Cardiac septum (tissue), 1 donor: ENCODE results near the gene PIK3AP1. TPM values are rescaled to one million over a fixed set of nuclear protein-coding genes. Genes with fewer than 3 reads are reported as not detected.

Source experiments
- DNase-seq: peaks from one replicate; pipeline ENCODE4 v3.0.0-alpha.2; 2020; ENCODE audit warnings: low spot score
- intact Hi-C: fragments of 100-400 bp; cut with DNase I; formaldehyde crosslinking; loops from one replicate; pipeline ENCODE4 v1.14.0; 2022
- total RNA-seq: library from RNA; stranded (reverse); fragmentation: NEBNext Ultra II Directional; extraction: Animal tissue kit (Norgen Biotek cat#: 25700); gene quantifications from one replicate; pipeline ENCODE4 v1.2.1, GENCODE V29; 2021
- donor health status: DM: no; HTN: no; CAD: no.

PIK3AP1 gene
- total RNA-seq, 1 donor from 2014 or later: 2.8 TPM

- intact Hi-C loops: no loop called here
- no peak for DNase-seq
Observed at GRCh38 chr10:96626795-96627194, 93.5 kb downstream of the PIK3AP1 start.

DNA sequence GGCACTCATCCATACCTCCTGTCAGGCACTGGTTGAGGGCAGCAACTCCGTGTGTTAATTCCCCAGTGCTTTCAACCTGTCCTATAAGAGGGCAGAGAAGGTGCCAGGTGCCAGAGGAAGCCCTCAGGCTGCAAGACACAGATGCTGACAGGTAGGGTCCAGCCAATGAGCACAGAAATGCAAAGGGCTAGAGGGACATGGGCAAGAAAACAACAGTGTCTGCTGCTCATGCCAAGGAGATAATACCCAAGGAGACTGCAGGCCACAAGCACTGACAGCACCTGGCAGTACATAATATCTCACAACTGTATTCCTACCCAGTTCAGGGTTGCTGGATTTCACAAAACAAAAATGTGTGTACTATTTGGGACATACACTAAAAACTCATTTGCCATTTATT lies 95.1 kb downstream of the PIK3AP1 start:
- DNase-seq: no peak
- intact Hi-C loops: no loop called here

GRCh38 chr10:96622013-96622787 lies 98.1 kb downstream of the PIK3AP1 start:
- intact Hi-C loops: no loop called here
- no peak for DNase-seq

- intact Hi-C loops: loop anchor here (10.0 kb wide), 1 partner anchor 225 kb away; no protein-coding TSS in a partner anchor
- no peak for DNase-seq
Observed at GRCh38 chr10:96619796-96620773, 100.2 kb downstream of the PIK3AP1 start.

- no peak for DNase-seq
- intact Hi-C loops: loop anchor here (10.0 kb wide), 1 partner anchor 224 kb away; no protein-coding TSS in a partner anchor
Observed at GRCh38 chr10:96619120-96619519, 101.2 kb downstream of the PIK3AP1 start.

- intact Hi-C loops: loop anchor here (10.0 kb wide), 1 partner anchor 224 kb away; no protein-coding TSS in a partner anchor
- DNase-seq: no peak
Observed at GRCh38 chr10:96618653-96619052, 101.7 kb downstream of the PIK3AP1 start.

DNA sequence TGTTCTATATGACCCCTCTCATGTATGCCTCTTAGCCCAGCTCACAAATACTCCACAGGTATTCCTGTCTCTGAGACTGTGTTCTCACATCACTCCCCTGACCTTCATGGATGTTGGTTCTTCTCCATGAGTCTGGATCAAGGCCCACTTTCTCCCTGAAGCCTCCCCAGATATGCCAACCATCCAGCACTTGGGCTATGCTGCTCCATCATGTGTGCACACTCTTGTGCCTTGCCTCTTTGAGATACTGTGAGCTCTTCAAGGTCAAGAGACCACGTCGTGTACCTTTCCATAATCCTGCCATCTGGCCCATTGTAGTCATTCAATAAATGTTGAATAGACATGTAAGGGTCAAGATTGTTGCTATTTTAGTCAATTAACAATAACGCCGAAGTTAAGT lies 103.4 kb downstream of the PIK3AP1 start:
- intact Hi-C loops: loop anchor here (10.0 kb wide), 1 partner anchor 222 kb away; no protein-coding TSS in a partner anchor
- no peak for DNase-seq

DNA sequence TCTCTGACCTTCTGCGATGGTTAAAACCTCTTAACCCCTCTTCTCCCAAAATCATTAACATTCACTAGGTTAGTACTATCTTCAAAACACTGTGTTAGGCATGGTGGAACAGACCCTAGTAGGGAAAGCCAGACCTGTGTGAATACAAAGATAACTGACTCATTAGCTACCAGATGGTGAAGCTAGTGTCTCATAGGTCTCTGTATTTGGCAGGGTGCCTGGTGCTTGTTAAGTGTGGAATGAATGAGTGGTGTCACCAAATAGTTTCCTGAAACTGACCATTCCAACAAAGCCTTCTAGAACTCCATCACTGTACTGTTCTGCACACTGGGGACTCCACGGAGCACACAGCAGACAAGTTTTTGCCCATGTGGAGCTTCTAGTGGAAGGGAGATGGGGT lies 105.8 kb downstream of the PIK3AP1 start:
- intact Hi-C loops: loop anchor here (10.0 kb wide), 1 partner anchor 220 kb away; no protein-coding TSS in a partner anchor

DNA sequence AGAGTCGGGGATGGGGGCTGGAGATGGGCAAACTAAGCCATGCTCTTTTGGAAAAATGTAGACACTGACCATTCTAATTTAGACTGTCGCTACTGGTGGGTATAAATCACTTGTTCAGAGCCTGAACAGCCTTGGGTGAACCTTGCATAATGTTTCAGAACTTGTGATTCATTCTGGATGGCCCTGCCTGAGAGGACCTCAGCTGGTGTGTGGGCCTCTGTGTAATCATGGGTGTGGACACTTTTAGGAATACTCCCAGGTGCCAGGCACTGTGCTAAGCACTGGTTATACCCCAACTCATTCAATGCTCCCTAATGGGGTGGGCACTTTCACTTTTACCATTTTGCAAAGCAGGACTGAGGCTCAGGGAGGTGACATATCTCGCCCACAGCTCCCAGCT lies 106.7 kb downstream of the PIK3AP1 start:
- DNase-seq: no peak
- intact Hi-C loops: loop anchor here (10.0 kb wide), 1 partner anchor 219 kb away; no protein-coding TSS in a partner anchor

More for the DNA sequence above, 105.8 kb downstream of the PIK3AP1 start:
- DNase-seq: no peak

DNA sequence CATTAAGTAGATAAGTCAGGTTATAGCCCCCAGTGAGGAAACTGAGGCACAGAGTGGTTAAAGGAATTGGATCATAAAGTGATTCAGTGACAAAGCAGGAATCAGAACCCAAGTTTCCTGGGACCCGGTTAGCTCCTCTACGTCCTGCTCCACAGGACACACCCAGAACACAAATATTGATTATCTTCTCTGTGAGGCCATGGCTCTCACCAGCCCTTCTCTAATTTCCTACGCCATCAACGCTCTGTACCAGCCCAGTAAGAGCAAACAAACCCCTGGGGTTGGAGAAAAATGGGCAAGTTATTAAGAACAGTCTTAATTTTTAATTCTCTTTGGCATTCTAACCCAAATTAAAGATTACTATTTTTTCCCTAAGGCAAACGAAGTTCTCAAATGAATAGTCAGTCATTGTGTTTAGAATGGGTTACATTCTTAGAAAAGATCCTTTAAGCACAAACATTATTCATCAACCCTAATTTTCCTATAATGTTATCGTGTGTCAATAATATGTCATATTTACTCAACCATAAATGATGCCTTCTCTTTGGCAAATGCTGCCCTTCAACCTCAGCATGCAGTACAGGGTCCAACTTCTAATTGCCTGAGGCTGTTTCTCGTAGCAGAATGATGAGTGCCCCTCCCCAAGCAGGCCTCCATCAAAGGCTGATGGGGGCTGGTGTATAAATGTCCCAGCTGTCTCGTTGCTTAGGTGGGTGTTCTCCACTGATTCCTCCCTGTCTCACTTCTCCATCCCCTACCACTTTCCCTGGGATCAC lies 108.1 kb downstream of the PIK3AP1 start:
- no peak for DNase-seq
- intact Hi-C loops: loop anchor here (10.0 kb wide), 1 partner anchor 217 kb away; no protein-coding TSS in a partner anchor

DNA sequence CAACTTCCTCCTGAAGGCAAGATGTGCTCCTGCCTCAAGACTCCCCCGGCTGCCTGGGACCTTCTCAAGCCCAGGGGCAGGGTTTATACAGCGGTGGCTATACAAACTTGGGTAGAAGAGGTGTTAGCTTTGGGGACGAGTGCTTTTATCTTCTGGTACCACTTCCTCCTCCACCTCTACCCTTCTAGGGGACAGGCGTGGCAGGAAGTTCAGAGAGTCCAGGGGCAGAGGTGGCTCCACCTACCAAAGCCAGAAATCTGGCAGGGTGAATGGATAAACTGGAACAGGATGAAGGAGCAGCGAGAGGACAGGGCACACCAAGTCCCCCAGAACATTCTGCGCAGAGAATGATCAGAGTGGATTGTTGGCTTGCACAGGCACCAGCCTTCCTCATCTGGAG lies 109.5 kb downstream of the PIK3AP1 start:
- intact Hi-C loops: loop anchor here (10.0 kb wide), 1 partner anchor 216 kb away; no protein-coding TSS in a partner anchor
- DNase-seq: no peak

DNA sequence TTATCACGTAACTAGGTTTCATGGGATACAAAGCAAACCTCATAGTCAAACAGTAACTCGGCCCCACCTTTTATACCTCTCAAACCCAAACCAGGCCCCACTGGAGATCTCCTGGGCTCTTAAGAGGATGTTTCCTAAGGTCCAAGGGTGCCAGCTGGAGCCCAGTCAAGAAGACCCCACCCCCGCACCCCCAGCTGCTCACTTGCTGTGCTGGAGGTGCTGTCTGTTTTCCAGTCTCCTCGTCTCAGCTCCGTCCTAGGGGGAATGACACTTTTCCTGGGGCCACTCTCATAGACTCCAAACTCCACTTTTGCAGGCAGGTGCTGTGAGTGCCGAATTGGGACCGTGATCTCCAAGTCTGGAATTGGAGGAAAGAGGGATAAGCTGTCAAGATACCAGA lies 110.8 kb downstream of the PIK3AP1 start:
- intact Hi-C loops: no loop called here

DNA sequence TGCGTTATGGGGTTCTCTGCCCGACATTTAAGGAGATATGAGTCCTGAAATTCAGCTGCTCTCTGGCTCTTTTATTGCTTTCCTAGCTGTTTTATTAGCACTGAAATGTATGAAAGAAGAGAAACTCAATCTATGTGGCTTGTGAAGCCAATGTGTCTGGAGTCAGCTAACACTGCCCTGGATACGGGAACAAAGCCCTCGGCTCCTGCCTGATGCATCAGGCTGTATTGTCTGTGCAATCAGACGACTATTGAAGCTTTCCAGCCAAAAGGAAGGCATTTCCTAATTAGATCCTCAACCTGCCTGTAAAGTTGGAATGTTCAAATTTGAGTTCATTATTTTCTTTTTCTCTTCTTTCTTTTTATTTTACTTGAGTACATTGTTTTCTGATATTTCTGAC lies 111.5 kb downstream of the PIK3AP1 start:
- DNase-seq: no peak
- intact Hi-C loops: no loop called here

More for the DNA sequence above, 110.8 kb downstream of the PIK3AP1 start:
- DNase-seq: no peak

DNA sequence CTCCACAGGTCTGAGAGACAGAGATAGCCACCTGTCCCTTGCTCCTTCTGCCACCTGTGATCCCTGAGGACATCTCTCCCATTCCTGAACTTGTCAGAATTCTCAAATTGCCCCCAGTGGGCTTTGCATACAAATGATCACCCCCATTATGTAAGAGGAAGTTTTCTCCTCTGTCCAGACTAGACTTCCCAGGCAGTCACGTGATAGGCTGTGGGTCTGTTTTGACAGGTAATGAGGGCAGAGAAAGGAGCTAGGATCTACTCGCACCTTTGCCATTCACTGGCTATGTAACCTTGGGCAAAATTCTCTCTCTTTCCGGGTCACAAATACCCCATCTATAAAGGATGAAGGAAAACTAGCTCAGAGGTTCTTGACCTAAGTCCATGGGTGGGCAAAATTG lies 112.1 kb downstream of the PIK3AP1 start:
- DNase-seq: no peak
- intact Hi-C loops: no loop called here

GRCh38 chr10:96606946-96607345 lies 113.4 kb downstream of the PIK3AP1 start:
- no peak for DNase-seq
- intact Hi-C loops: no loop called here

DNA sequence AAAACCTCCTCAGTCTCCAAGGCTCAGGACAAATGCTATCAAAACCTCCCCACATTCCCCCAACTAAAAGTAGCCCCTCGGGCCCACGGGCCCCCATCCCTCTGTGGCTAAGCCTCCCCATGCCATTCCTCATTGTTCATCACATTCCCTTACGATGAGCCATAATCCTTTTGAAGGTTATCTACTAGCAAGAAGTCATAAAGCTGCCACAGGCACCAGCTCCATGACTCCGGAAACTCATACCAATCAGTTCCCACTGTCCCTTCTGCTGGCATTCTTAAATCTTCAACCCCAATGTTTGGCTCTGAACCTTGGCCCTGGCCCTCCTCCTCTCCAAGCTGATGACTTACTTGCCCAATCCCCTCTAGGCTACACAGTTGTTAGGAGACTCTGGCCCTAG lies 114.1 kb downstream of the PIK3AP1 start:
- intact Hi-C loops: no loop called here
- DNase-seq: no peak

GRCh38 chr10:96600337-96600736 lies 120.0 kb downstream of the PIK3AP1 start:
- no peak for DNase-seq
- intact Hi-C loops: no loop called here

DNA sequence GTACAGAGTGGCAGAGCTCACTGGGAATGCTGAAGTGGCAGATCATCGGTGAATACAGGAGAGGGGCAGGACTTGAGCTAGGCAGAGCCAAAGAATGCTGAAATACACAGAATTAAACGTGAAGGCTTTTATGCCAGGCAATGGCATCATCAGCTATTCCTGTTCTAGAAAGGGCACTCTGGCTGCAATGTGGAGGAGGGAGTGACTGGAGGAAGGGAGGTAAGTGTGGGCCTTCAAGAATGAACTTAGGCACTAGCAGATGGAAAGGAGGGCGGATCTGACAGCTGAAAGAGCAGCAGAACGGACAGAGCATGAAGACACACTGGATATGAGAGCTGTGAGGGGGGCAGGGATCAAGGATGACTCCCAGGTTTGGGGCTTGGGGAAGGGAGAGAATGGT lies 121.5 kb downstream of the PIK3AP1 start:
- DNase-seq: no peak

More for the DNA sequence above, 121.5 kb downstream of the PIK3AP1 start:
- intact Hi-C loops: no loop called here
